ENCODE data around the gene WWP2. TPM values are rescaled to one million over a fixed set of nuclear protein-coding genes. Genes with fewer than 3 reads are reported as not detected.

WWP2 gene
- total and polyA plus RNA-seq, 2 experiments from 2014 or later, result 18.5 to 19.0 TPM

- H3K4me2 ChIP-seq (ENCODE audit: unreplicated experiment), result no peak overlapping the region
- no peaks in the 10 kb centered on the region for H3K27me3 ChIP-seq (replicated peaks; ENCODE audit: insufficient read depth)
- peaks cover 11% of the 10 kb centered on the region; the same call in 1 of the 2 replicates for H3K36me3 ChIP-seq (ENCODE audit: low read depth)
- H3K9ac ChIP-seq, result no peak overlapping the region
- no peaks in the 10 kb centered on the region for H3K9me3 ChIP-seq (ENCODE audit: low read depth)
- TF ChIP-seq EZH2 (IDR thresholded peaks at IDR 0.05; ENCODE audit: insufficient read depth, poor library complexity, severe bottlenecking) (no peak), EZH2phosphoT487 (IDR thresholded peaks at IDR 0.05; ENCODE audit: insufficient read depth, low read depth) (no peak)
- in situ Hi-C loops (cut with MboI), result no loop called here
- no peak overlapping the region for H2AFZ ChIP-seq
- no peaks in the 10 kb centered on the region for H3K79me2 ChIP-seq (ENCODE audit: insufficient read depth)
- H3K9me2 ChIP-seq (ENCODE audit: insufficient read depth), result no peaks in the 10 kb centered on the region
- no peaks in the 10 kb centered on the region for H4K20me1 ChIP-seq (ENCODE audit: insufficient read depth)
- WGBS, 2 experiments (ENCODE audit: low coverage in 1 of 2, low lambda C conversion rate in 2 of 2, missing lambda C conversion rate in 2 of 2), result 98% methylated on average over 3 of the region's 3 CpGs
- H3K4me3 ChIP-seq, result no peak overlapping the region
- DNase-seq, result no peak
- H3K27ac ChIP-seq, result no peak overlapping the region
- H3F3A ChIP-seq (ENCODE audit: insufficient read depth), result no peaks in the 10 kb centered on the region
- H3K4me1 ChIP-seq (ENCODE audit: insufficient read depth), result no peaks in the 10 kb centered on the region
These were observed 111.7 kb downstream of the WWP2 start for GRCh38 chr16:69873783-69874182.

- 89 to 90% methylated on average over 8 of the region's 8 CpGs for WGBS, 2 experiments (ENCODE audit: low coverage in 1 of 2, low lambda C conversion rate in 2 of 2, missing lambda C conversion rate in 2 of 2)
- no peak overlapping the region for H3K4me3 ChIP-seq
- H3K9me3 ChIP-seq (ENCODE audit: low read depth), result no peaks in the 10 kb centered on the region
- DNase-seq, result no peak
- H3K79me2 ChIP-seq (ENCODE audit: insufficient read depth), result no peaks in the 10 kb centered on the region
- in situ Hi-C loops (cut with MboI), result no loop called here
- no peaks in the 10 kb centered on the region for H4K20me1 ChIP-seq (ENCODE audit: insufficient read depth)
- TF ChIP-seq EZH2phosphoT487 (IDR thresholded peaks at IDR 0.05; ENCODE audit: insufficient read depth, low read depth), result no peak
- no peak for TF ChIP-seq EZH2 (IDR thresholded peaks at IDR 0.05; ENCODE audit: insufficient read depth, poor library complexity, severe bottlenecking)
- H2AFZ ChIP-seq, result no peak overlapping the region
- no peaks in the 10 kb centered on the region for H3K4me1 ChIP-seq (ENCODE audit: insufficient read depth)
- H3F3A ChIP-seq (ENCODE audit: insufficient read depth), result no peaks in the 10 kb centered on the region
- no peak overlapping the region for H3K9ac ChIP-seq
- no peaks in the 10 kb centered on the region for H3K27me3 ChIP-seq (replicated peaks; ENCODE audit: insufficient read depth)
- H3K27ac ChIP-seq, result no peak overlapping the region
- no peaks in the 10 kb centered on the region for H3K9me2 ChIP-seq (ENCODE audit: insufficient read depth)
- peaks cover 11% of the 10 kb centered on the region; the same call in 1 of the 2 replicates for H3K36me3 ChIP-seq (ENCODE audit: low read depth)
- H3K4me2 ChIP-seq (ENCODE audit: unreplicated experiment), result no peak overlapping the region
These were observed 112.1 kb downstream of the WWP2 start for GRCh38 chr16:69874271-69874670.

- H3K27me3 ChIP-seq (replicated peaks; ENCODE audit: insufficient read depth), result no peaks in the 10 kb centered on the region
- peak overlapping the region; percentile 82 for H2AFZ ChIP-seq
- H3K9ac ChIP-seq, result peak overlapping the region; percentile 65
- DNase-seq, result peak; percentile 81
- TF ChIP-seq EZH2 (IDR thresholded peaks at IDR 0.05; ENCODE audit: insufficient read depth, poor library complexity, severe bottlenecking) (no peak), EZH2phosphoT487 (IDR thresholded peaks at IDR 0.05; ENCODE audit: insufficient read depth, low read depth) (no peak)
- peak overlapping the region; percentile 55 for H3K4me3 ChIP-seq
- no peaks in the 10 kb centered on the region for H3K9me2 ChIP-seq (ENCODE audit: insufficient read depth)
- H3K27ac ChIP-seq, result peak overlapping the region; percentile 81
- 13 to 14% methylated on average over 10 of the region's 10 CpGs for WGBS, 2 experiments (ENCODE audit: low coverage in 1 of 2, low lambda C conversion rate in 2 of 2, missing lambda C conversion rate in 2 of 2)
- H3K4me1 ChIP-seq (ENCODE audit: insufficient read depth), result peaks cover 12% of the 10 kb centered on the region; the same call in 1 of the 2 replicates
- in situ Hi-C loops (cut with MboI), result no loop called here
- H3K36me3 ChIP-seq (ENCODE audit: low read depth), result peaks cover 11% of the 10 kb centered on the region; the same call in 1 of the 2 replicates
- H4K20me1 ChIP-seq (ENCODE audit: insufficient read depth), result no peaks in the 10 kb centered on the region
- peaks cover 13% of the 10 kb centered on the region for H3F3A ChIP-seq (ENCODE audit: insufficient read depth)
- H3K9me3 ChIP-seq (ENCODE audit: low read depth), result no peaks in the 10 kb centered on the region
- peak overlapping the region; percentile 72 for H3K4me2 ChIP-seq (ENCODE audit: unreplicated experiment)
- H3K79me2 ChIP-seq (ENCODE audit: insufficient read depth), result no peaks in the 10 kb centered on the region
These were observed 118.6 kb downstream of the WWP2 start for GRCh38 chr16:69880640-69881133.

- Histone ChIP-seq H2AFZ (peak overlapping the region; percentile 82; the same call in 1 of the 2 replicates), H3K9ac (no peak overlapping the region), H3K27me3 (replicated peaks; ENCODE audit: insufficient read depth) (no peaks in the 10 kb centered on the region), H3F3A (ENCODE audit: insufficient read depth) (peaks cover 13% of the 10 kb centered on the region), H3K4me3 (peak overlapping the region; percentile 55), H3K27ac (peak overlapping the region; percentile 81), H4K20me1 (ENCODE audit: insufficient read depth) (no peaks in the 10 kb centered on the region), H3K4me1 (ENCODE audit: insufficient read depth) (peaks cover 12% of the 10 kb centered on the region; the same call in 1 of the 2 replicates), H3K36me3 (ENCODE audit: low read depth) (peaks cover 11% of the 10 kb centered on the region; the same call in 1 of the 2 replicates), H3K9me2 (ENCODE audit: insufficient read depth) (no peaks in the 10 kb centered on the region), H3K9me3 (ENCODE audit: low read depth) (no peaks in the 10 kb centered on the region), H3K4me2 (ENCODE audit: unreplicated experiment) (peak overlapping the region; percentile 72), H3K79me2 (ENCODE audit: insufficient read depth) (no peaks in the 10 kb centered on the region)
- WGBS, 2 experiments (ENCODE audit: low coverage in 1 of 2, low lambda C conversion rate in 2 of 2, missing lambda C conversion rate in 2 of 2), result 72 to 81% methylated on average over 4 of the region's 4 CpGs
- TF ChIP-seq EZH2 (IDR thresholded peaks at IDR 0.05; ENCODE audit: insufficient read depth, poor library complexity, severe bottlenecking) (no peak), EZH2phosphoT487 (IDR thresholded peaks at IDR 0.05; ENCODE audit: insufficient read depth, low read depth) (no peak)
- DNase-seq, result no peak
- in situ Hi-C loops (cut with MboI), result no loop called here
These were observed 119.0 kb downstream of the WWP2 start for GRCh38 chr16:69881141-69881540.
